Ectodermal cell (in vitro differentiated cells): ENCODE results near the gene SLC25A36.
"Not testable (repeated sequence)": the region's sequence is repeated elsewhere in the genome, so short reads cannot be mapped to it uniquely, and the experiment has no call there.

Experiments used
- H3K27ac ChIP-seq: 2 replicates; pipeline ENCODE4 v1.7.0; 2013; ENCODE audit warnings: mild to moderate bottlenecking, low read depth, low read length; ENCODE audit not compliant: insufficient read depth, poor library complexity, severe bottlenecking
- H3K27me3 ChIP-seq: 2 replicates; pipeline ENCODE4 v1.7.0; 2013; ENCODE audit warnings: mild to moderate bottlenecking, low read length; ENCODE audit not compliant: insufficient read depth, control insufficient read depth, poor library complexity, severe bottlenecking
- H3K36me3 ChIP-seq: one replicate; pipeline ENCODE4 v1.7.0; 2013; ENCODE audit warnings: low read length; ENCODE audit not compliant: control insufficient read depth, insufficient read depth
- H3K4me1 ChIP-seq: one replicate; pipeline ENCODE4 v1.7.0; 2013; ENCODE audit warnings: low read length; ENCODE audit not compliant: control insufficient read depth, insufficient read depth
- H3K4me3 ChIP-seq: 2 replicates; pipeline ENCODE4 v1.7.0; 2013; ENCODE audit warnings: low read depth, low read length, control low read depth; ENCODE audit not compliant: insufficient read depth
- H3K9me3 ChIP-seq: 2 replicates; pipeline ENCODE4 v1.7.0; 2013; ENCODE audit warnings: mild to moderate bottlenecking, low read length, moderate library complexity; ENCODE audit not compliant: control insufficient read depth
- WGBS, 2 experiments: methylation state at CpG; one replicate each; pipeline ENCODE4 v1.1.7; 2013; ENCODE audit warnings: missing lambda C conversion rate in 2 of 2; 5-methylcytosine and 5-hydroxymethylcytosine counted together

Gene SLC25A36

DNA sequence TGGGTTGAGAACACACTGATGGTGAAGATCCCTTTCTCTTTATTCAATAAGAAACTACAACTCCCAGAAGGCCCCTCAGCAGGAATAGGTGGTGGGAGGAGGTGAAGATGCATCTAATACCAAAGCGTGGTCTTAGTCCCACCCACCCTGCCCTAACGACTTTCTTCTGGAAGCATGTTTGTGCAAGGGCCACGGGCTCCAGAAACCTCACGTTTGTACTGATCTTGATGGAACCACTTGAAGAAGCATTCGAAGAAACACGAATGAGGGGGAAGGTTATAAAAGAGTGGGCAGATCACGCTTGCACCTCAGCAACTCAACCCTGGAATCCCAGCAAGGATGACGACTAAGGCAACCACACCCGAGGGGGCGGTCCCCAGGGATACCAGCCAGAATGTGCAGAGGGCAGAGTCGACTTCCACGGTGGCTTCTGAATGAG is 10.6 kb upstream of the SLC25A36 start:
- H3K36me3 ChIP-seq = no peaks in the 10 kb centered on the region
- H3K27ac ChIP-seq = no peak overlapping the region
- H3K4me3 ChIP-seq = peak overlapping the region; percentile 31
- 11 to 14% methylated on average over 12 of the region's 12 CpGs for WGBS, 2 experiments
- H3K4me1 ChIP-seq = no peaks in the 10 kb centered on the region
- H3K27me3 ChIP-seq = no peaks in the 10 kb centered on the region
- no peaks in the 10 kb centered on the region for H3K9me3 ChIP-seq

- Histone ChIP-seq H3K9me3 (no peaks in the 10 kb centered on the region), H3K4me3 (no peak overlapping the region), H3K36me3 (no peaks in the 10 kb centered on the region), H3K27me3 (no peaks in the 10 kb centered on the region), H3K4me1 (no peaks in the 10 kb centered on the region), H3K27ac (no peak overlapping the region)
Measured at GRCh38 chr3:140931801-140932200, 9.8 kb upstream of the SLC25A36 start.

DNA sequence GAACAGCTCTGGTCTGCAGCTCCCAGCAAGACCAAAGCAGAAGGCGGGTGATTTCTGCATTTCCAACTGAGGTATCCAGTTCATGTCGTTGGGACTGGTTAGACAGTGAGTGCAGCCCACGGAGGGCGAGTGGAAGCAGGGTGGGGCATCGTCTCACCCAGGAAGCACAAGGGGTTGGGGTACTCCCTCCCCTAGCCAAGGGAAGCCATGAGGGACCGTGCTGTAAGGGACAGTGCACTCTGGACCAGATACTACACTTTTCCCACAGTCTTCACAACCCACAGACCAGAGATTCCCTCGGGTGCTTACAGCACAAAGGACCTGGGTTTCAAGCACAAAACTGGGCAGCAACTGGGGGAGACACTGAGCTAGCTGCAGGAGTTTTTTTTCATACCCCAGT is 8.5 kb upstream of the SLC25A36 start:
- no peaks in the 10 kb centered on the region for H3K4me1 ChIP-seq
- WGBS, 2 experiments = 89 to 91% methylated on average over 7 of the region's 7 CpGs
- no peaks in the 10 kb centered on the region for H3K9me3 ChIP-seq
- no peaks in the 10 kb centered on the region for H3K27me3 ChIP-seq
- H3K4me3 ChIP-seq = no peak overlapping the region
- no peak overlapping the region for H3K27ac ChIP-seq
- no peaks in the 10 kb centered on the region for H3K36me3 ChIP-seq

DNA sequence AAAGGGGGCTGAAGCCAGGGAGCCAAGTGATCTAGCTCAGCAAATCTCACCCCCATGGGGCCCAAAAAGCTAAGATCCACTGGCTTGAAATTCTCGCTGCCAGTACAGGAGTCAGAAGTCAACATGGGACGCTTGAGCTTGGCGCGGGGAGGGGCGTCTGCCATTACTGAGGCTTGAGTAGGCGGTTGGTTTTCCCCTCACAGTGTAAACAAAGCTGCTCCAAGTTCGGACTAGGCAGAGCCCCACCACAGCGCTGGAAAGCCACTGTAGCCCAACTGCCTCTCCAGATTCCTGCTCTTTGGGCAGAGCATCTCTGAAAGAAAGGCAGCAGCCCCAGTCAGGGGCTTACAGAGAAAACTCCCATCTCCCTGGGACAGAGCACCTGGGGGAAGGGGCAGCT is 8.1 kb upstream of the SLC25A36 start:
- Histone ChIP-seq H3K9me3 (no peaks in the 10 kb centered on the region), H3K27ac (no peak overlapping the region), H3K27me3 (no peaks in the 10 kb centered on the region), H3K4me3 (no peak overlapping the region), H3K4me1 (no peaks in the 10 kb centered on the region), H3K36me3 (no peaks in the 10 kb centered on the region)
- WGBS, 2 experiments = 92 to 93% methylated on average over 8 of the region's 8 CpGs

- not testable (repeated sequence) for H3K4me3 ChIP-seq, H3K4me1 ChIP-seq, H3K36me3 ChIP-seq, H3K9me3 ChIP-seq, H3K27ac ChIP-seq, H3K27me3 ChIP-seq
- WGBS, 2 experiments = 91 to 94% methylated on average over 4 of the region's 4 CpGs
Measured at GRCh38 chr3:140939305-140939704, 2.3 kb upstream of the SLC25A36 start.

- H3K4me1 ChIP-seq = peaks cover 7% of the 10 kb centered on the region
- H3K27me3 ChIP-seq = no peaks in the 10 kb centered on the region
- peak overlapping the region; percentile 72 for H3K27ac ChIP-seq
- no peaks in the 10 kb centered on the region for H3K36me3 ChIP-seq
- no peaks in the 10 kb centered on the region for H3K9me3 ChIP-seq
- peak overlapping the region; percentile 77 for H3K4me3 ChIP-seq
- 54 to 59% methylated on average over 3 to 5 of the region's 5 CpGs for WGBS, 2 experiments
Measured at GRCh38 chr3:140941090-140941433, 574 bp upstream of the SLC25A36 start.

- 0 to 1% methylated on average over 56 of the region's 56 CpGs for WGBS, 2 experiments
- Histone ChIP-seq H3K27me3 (no peaks in the 10 kb centered on the region), H3K27ac (peak overlapping the region; percentile 97), H3K4me3 (peak overlapping the region; percentile 77), H3K9me3 (no peaks in the 10 kb centered on the region), H3K4me1 (peaks cover 7% of the 10 kb centered on the region), H3K36me3 (no peaks in the 10 kb centered on the region)
Measured at GRCh38 chr3:140942221-140943104, 827 bp downstream of the SLC25A36 start.

- H3K9me3 ChIP-seq = no peaks in the 10 kb centered on the region
- no peak overlapping the region for H3K27ac ChIP-seq
- no peaks in the 10 kb centered on the region for H3K27me3 ChIP-seq
- no peak overlapping the region for H3K4me3 ChIP-seq
- WGBS, 2 experiments = 86 to 92% methylated on average over 3 to 4 of the region's 5 CpGs
- no peaks in the 10 kb centered on the region for H3K36me3 ChIP-seq
- H3K4me1 ChIP-seq = peaks cover 7% of the 10 kb centered on the region
Measured at GRCh38 chr3:140943781-140944552, 2.3 kb downstream of the SLC25A36 start.

- Histone ChIP-seq H3K27me3 (no peaks in the 10 kb centered on the region), H3K36me3 (no peaks in the 10 kb centered on the region), H3K4me3 (no peak overlapping the region), H3K4me1 (peaks cover 17% of the 10 kb centered on the region), H3K27ac (no peak overlapping the region), H3K9me3 (no peaks in the 10 kb centered on the region)
- WGBS, 2 experiments = 81 to 96% methylated on average over 4 to 5 of the region's 5 CpGs
Measured at GRCh38 chr3:140948460-140949249, 7.0 kb downstream of the SLC25A36 start.

DNA sequence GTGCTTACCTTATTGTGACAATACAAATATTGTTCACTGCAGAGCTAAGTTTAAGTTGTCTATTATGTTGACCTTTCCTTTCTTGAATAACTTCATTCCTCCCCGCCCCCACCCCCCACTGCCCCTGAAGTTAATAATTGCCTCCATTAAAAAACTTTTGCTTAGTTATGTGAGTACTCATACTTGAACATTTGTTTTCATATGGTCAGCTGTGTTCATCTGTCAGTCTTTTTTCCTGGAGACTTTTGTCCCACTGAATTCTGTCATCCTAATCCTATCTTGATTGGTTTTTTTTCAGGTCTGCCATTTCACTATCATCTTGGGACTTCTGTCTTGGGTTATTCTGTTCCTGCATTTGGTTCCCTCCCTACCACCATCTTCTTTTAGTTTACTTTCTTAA is 8.5 kb downstream of the SLC25A36 start:
- Histone ChIP-seq H3K36me3 (no peaks in the 10 kb centered on the region), H3K4me3 (no peak overlapping the region), H3K27ac (no peak overlapping the region), H3K4me1 (peaks cover 16% of the 10 kb centered on the region), H3K9me3 (no peaks in the 10 kb centered on the region), H3K27me3 (no peaks in the 10 kb centered on the region)
- no CpG with 5 or more reads among the region's 1 CpG for WGBS, 2 experiments
